SKM-1 treated with dmso at 0.1 percent for 144 hours (cell line): ENCODE measurements around the gene TLE5.
"Not testable (repeated sequence)": the region's sequence is repeated elsewhere in the genome, so short reads cannot be mapped to it uniquely, and the experiment has no call there.

Experiments used
- DNase-seq: peaks from one replicate; lab custom pipeline; 2025; ENCODE audit not compliant: unreplicated experiment; lab: John Stamatoyannopoulos, UW

Gene TLE5

DNA sequence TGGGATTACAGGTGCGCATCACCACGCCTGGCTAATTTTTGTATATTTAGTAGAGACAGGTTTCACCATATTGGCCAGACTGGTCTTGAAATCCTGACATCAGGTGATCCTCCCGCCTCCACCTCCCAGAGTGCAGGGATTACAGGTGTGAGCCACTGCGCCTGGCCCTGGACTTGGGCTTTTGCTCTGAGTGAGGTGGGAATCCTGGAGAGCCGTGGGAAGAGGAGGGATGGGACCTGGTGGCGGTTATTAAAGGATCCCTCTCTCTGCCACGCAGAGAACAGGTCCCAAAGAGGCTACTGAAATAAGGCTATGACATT is 1.7 kb upstream of the TLE5 start:
- DNase-seq, result no peak

DNA sequence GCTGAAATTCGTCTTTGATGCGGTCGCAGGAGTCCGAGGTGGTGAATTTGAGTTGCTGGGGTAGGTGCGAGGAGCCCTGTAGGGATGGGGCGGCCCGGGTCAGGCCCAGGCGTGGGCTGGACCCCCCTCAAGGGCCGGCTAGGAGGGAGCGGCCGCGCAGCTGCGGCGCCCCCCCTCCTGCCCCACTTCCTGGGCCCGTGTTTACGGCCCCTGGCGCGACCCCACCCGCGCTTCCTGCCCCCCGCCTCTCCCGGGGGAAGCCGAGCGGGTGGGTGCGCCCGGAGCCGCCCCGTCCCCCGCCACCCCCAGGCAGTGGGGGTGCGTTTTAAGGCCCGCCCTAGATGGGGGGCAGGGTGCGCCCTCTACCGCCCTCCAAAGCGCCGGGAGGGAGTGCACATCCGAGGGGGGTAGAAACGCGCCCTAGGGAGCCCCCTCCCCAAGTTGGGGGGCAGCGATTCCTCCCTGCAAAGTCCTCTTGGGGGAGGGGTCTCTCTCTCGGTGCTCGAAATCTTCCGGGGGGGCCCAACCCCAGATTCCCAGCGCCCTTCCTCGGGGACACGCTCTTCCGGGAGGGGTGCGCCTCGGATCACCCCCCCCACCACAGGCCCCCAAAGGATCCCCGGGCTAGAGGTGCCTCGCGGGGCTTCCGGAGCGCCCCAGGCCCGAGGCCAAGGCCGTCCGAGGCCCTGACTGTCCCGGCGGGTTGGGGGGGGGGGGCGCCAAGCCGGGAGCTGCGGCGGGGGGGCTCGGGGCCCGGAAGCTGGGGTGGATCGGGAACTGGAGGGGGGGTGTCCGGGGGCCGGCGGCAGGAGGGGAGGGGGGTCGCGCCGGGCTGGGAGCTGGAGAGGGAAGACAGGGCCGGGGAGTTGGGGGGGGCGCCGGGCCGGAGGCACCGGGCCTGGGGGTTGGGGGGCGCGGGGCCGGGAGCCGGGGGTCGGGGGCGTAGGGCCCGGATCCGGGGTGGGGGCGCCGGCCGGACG is 823 bp downstream of the TLE5 start:
- no peak for DNase-seq

DNA sequence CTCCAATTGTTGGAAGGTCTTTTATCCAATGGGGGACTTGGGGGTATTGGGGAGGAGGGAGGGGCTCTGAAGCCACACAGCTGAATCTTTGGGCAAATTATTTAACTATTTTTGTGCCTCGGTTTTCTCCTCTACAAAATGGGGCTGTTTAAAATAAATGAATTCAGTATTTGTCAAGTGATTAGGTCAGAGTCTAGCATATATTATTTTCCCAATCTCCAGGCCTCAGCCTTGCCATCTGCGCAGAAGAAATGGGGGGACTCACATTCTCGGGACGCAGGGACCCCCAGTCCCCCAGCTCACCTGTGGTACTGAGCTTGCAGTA is 1.5 kb downstream of the TLE5 start:
- no peak for DNase-seq

DNA sequence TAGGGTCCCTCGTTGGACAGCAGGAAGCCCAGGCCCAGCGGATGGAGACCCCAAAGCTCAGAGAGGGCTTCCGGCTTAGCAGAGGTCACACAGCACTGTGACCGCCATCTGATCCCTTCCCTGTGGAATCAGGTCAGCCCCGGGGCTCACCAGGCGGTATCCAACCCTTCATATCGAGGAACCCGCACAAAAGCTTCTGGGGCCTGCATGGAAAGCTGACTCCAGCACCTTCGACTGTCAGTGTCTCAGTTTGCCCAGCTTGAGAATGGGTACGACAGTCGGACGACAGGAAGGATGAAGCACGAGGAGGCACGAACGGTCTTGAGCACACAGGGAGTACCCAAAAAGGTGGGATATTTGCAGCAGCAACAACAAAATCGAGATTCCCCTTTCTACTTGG is 2.6 kb downstream of the TLE5 start:
- DNase-seq, result no peak

DNA sequence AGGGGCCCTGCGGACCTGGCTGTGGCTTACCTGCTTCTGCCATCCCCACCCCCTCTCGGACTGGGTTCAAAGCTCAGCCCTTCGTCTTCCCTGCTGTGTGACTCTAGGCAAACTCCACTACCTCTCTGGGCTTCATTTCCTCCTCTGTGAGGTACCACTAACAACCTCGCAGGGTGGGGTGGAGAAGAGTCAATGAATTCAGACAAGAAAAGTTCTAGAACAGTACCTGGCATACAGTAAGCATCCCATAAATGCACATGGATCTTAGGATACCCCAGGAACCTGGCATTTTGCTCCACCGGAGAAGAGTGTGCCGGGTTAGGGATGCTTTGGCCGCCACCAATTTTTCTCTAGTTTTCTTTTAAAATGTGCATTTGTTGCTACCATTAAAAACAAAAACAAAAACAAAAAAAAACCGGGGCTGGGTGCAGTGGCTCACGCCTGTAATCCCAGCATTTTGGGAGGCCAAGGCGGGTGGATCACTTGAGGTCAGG is 3.4 kb downstream of the TLE5 start:
- no peak for DNase-seq

DNA sequence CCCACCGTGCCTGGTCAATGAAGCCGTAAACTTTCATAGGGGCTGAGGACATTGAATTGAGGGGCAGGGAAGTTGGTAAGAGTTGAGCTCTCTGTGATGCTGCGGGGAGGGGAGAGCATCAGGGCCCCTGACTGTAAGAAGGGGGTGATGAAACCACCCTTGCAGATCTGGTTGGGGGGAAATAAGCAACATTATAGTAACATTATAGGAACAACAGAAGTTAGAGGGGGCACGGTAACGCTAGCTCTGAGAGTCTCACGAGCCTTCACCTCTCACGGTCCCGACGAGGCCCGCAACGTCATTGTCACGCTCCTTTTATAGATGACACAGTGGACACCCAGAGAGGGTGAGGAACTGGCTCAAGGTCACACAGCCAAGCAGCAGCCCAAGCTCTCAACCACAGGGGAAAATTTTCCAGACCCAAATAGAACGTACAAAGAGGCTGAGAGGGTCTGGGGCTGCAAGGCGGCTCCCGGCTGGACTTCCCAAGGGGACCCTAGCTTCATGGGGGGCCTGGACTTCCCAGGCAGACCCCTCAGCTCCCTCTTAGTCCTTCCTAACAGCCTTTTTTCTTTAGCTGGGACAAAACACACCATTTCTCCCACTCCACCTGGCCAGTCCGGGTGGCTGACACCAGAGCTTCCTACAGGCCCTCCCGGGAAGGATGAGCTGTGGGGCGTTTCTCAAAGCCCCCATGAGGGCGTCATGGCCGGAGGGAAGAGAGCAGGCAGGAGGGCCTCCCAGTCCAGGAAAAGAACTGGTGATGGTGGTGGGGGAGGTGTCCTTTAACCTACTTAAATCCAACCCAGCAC is 4.1 kb downstream of the TLE5 start:
- DNase-seq, result no peak

DNA sequence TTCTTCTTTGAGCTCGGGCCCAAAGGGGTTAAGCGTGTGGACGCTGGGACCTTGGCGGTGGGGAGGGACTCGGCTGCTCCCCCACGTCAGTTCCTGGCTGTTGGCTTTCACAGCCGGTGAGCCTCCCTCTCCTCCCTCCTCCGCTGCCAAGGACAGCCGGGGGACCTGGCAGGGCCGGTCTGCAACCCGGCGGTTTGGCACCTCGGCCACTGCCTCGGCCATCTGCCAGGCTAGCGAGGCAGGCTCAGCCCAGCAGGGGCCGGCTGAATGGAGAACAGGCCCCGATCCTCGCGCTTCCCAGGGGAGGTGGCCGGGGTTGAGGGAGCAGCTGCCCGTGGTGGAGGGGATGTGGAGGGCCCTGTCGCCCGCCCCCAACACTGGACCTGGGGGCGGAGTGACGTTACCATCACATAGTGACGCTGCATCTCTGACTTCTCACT is 5.0 kb downstream of the TLE5 start:
- no peak for DNase-seq

DNA sequence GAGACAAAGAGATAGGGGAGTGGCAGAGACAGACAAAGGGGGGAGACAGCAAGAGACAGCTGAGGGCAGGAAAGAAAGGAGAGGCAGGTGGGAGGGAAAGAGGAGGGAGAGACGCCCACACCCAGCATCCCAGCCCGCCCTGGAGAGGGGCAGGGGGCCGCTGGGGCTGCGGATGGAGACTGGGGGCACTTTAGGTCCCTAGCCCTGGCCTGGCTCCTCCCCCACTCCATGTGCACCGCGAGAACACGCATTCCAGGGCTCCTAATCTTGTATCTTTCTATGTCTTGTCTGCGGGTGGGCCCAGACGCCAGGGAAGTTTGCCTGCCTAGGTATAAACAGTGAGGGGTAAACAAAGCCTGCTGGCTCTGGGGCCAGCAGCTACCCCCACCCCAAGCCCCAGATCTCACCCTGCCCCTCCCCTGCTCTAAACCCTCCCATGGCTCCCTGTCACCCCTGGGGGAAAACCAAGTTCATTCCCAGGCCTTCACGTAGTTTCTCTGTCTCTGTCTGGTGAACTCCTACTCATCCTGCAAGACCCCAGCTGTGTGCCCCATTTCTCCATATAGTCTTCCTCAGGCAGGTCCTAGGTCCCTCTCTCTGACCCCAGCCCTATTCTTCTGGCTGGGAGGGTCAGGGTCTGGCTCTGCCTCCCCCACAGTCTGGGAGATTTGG is 5.7 kb downstream of the TLE5 start:
- DNase-seq, result no peak

DNA sequence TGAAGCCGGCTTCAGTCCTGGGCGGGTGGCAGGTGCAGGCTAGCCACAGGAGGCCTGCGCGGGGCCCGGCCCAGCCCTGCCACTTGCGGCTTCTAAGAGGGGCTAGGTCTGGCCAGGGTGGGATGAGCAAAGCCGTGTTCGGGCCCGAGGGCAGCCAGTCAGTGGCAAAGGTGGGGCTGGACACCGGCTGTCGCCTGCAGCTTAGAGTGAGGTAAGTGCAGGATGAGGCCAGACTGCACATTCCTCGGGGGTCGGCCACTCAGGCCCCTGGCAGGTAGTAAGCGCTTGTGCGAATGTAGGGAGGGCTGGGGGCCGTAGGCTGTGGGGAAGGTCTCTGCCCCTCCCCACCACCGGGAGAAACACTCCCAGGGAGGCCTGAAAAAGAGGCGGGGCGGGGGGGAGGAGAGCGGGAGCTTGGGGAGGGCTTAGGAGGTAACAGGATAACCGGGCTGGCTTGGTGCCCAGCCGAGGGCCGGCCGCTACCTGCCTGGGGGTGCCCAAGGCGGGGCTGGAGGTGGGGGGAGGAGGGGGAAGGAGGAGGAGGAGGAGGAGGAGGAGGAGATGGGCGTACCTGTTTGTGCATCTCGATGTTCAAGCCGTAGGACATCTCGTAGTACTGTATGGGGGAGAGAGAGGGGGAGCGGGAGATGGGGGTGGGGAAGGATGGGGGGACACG is 6.4 kb downstream of the TLE5 start:
- DNase-seq, result no peak

DNA sequence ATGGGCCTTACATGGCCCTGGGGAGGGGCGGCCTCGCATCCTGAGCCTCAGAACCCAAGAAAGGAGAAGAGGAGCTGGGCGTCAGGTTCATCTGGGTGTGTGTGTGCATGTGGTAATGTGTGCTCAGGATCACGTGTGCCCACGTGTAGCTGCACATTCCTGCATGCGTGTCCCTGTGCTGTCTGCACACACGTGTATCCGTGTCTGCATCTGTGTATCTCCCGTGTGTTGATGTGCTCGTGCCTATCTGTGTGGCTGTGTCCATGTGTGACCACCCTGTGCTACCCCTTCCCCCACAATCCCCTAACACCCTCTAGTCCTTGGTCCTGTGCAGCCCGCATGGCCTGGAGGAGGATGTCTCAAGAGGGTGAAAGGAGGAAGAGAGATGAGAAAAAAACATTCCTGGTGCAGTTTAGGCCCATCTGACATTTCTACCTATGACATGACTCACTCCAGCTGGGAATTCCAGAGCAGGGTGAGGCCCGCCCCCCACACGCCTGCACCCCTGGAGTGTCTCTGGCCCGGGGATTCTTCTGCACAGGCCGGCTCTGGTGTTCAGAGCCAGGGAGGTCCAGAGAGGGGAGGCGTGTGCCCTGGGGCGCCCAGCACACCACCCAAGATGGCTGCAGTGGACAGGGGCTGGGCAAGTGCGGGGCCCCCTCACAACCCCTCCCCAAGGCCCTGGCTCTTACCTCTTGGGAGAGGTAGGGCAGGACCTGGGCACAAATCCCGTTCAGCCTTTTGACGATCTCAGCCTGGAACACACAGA is 7.1 kb downstream of the TLE5 start:
- no peak for DNase-seq

DNA sequence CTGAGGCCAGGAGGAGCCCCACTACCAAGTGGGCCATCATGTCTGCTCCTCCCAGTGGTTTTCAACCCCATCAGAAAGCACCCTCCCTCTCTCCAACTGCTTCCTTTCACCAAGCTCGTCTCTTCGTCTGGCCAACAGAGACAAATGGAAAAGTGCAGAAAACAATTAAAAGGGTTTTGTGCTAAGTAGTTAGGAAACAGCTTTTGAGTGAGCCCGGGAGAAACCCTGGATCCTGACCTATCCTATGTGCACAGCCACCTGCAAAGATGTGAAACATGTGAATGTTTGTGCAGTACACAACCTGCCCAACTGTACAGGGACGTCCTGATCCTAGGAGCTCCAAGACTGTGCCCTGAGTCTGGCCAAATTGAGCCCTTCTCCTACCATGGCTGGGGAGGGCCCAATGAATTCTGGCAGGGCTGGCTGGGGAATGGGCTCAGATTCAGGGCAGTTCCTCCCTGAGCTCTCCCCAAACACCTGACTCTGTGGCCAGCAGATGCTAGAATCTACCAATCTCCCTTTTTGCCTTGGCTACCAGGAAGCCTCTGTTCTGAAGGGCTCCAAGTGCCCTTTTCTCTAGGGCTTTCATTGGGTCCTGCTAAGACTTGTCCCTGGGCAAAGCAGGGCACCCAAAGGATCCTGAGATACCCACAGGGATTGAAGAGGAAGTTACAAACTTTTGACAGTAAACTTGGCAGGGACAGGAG is 7.9 kb downstream of the TLE5 start:
- no peak for DNase-seq

DNA sequence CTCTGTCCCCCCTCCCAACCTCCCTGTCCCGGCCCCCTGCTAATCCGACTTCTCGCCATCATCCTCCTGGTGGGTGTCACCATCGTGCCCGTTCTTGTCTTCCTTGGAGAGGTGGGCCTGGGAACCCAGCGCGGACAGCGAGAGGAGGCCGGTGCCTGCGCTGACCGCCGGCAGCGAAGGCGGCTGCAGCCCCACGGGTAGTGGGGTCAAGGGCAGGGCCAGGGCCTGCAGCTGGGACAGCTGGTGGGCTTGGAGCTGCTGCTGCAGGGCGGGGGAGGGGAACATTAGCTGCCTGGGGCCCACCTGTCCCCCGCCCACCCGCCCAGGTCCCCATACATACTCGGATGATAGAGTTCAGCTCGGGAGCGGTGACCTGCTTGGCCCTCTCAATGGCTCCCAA is 8.5 kb downstream of the TLE5 start:
- DNase-seq, result no peak

DNA sequence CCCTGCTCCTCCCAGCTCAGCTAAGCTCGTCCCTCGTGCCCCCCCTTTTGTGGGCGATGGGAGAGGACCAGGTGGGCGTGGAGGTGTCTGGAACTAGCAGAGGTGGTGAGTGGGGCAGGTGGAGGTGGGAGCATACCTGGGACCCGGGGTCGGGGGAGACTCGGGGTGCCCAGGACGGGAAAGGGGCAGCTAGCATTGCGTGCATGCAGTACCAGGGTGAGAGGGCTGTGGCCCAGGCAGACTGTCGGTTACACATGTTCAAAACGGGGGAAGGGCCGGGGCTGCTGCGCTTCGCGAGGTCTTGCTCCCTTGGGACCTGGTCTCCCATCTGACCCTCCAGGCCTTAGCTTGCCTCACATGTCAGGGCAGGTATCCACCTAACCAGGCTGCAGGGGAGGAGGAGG is 9.1 kb downstream of the TLE5 start:
- no peak for DNase-seq

DNA sequence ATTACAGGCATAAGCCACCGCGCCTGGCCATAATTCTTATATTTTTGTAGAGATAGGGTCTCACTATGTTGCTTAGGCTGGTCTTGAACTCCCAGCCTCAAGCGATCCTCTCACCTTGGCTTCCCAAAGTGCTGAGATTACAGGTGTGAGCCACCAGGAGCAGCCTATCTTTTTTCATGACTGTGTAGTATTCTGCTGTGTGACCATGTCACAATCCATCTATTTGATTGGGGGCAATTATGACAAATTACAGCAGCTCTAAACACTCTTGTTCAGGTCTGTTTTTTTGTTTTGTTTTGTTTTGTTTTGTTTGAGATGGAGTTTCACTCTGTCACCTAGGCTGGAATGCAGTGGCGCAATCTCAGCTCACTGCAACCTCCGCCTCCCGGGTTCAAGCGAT is 12.3 kb downstream of the TLE5 start:
- not testable (repeated sequence) for DNase-seq

DNA sequence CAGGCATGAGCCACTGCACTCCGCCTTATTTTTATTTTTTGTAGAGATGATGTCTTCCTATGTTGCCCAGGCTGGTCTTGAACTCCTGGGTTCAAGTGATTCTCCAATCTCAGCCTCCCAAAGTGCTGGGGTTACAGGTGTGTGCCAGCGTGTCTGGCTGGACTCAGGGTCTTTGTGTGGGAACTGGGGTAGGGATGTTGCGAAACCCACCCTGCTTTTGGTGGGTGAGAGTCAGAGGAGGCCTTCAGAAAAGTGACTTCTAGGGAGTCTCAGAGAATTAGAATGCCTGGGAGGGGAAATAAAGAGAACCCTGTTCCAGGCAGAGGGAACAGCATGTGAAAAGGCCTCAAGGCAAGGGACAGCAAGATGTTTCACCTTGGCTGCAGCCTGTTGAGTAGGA is 13.2 kb downstream of the TLE5 start:
- DNase-seq, result no peak

DNA sequence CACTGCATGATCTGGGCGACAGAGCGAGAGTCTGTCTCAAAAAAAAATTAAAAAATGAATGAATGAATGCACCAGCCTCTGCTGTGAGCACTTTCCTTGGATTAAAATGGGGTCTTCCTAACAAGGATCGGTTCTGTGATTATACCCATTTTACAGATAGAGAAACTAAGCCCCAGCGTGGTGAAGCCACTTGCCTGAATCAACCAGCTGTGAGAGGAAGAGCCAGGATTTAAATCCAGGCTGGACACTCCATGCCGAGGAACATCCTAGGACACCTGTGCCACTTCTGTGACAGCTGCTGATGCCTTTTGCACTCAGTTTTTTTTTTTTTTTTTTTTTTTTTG is 14.1 kb downstream of the TLE5 start:
- DNase-seq, result no peak

DNA sequence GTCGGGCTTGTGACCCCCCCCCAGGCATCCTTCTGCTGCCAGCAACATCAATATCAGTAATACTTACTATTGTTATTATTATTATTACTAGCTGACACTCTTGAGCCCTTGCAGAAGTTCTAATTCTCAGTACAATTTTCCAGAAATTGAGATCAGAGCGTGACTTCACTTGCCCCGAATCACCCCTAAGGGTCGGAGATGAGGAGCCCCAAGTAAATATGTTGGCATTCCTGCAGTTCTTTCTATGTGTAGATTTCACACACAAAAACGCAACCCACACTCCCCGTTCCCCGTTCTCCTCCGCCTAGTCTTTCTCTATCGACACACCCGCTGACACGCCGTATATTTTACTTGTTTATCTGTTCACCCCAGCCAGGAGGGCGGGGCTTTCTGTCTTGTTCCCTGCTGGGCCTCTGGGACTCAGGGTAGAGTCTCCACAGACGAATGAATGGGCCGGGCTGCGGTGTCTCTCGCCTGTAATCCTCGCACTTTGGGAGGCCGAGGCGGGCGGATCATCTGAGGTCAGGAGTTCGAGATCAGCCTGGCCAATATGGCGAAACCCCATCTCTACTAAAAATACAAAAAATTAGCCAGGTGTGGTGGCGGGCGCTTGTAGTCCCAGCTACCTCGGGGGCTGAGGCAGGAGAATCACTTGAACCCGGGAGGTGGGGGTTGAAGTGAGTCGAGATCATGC is 14.7 kb downstream of the TLE5 start:
- DNase-seq, result peak; percentile 26

DNA sequence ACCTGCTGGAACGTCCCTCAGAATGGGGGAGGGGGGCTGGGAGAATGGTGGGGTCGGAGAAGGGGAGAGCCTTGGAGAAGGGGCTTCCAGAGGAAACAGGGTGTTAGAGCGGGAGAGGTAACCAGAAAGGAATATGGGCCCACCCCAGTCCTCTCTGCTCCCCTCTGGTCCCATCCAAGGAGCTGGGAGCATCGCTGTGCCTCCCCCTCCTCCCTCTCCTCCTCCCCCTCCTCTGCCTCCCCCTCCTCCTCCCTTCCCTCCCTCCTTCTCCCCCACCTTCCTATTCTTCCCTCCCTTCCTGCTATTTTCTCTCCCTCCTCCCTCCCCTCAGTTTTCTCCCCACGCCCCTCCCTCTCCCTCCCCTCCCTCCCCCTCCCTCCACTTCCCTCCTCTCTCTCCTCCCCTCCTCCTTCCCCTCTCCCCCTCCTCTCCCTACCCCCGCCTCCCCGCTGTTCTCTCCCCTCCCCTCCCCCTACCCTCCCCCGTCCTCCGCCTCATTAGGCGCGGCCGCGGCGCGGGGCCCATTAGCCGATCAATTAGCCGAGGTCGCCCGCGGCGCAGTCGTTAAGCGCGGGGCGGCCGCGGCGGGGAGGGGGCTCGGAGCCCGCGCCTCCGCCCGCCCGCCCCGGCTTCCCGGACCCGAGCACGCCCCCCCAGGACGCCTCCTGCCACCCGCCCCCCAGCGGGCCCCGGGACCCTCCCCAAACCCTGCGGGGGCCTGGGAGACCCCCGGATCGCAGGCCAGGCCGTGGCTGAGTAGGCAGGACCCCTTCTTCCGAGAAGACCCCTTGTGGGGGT is 15.4 kb downstream of the TLE5 start:
- DNase-seq, result no peak
